K562 (cell line): ENCODE measurements around the gene INPP5D. TPM values are rescaled to one million over a fixed set of nuclear protein-coding genes. Genes with fewer than 3 reads are reported as not detected.
A peak's percentile ranks its signal among the peaks of the same experiment; 100 is the strongest.

Source experiments
- ELF2 ChIP-seq: fragments of 250-450 bp; sonication (Bioruptor Pico); IDR thresholded peaks from 2 replicates; pipeline ENCODE4 v1.5.0; 2021; ENCODE audit warnings: mild to moderate bottlenecking
- EP400 ChIP-seq: fragments of 450-650 bp; IDR thresholded peaks from 2 replicates; pipeline ENCODE4 v1.6.1; 2017; ENCODE audit warnings: antibody characterized with exemption, mild to moderate bottlenecking, moderate library complexity
- FIP1L1 ChIP-seq: fragments of 200-400 bp; formaldehyde crosslinking; IDR thresholded peaks from 2 replicates; pipeline ENCODE4 v1.6.1; 2018; ENCODE audit warnings: mild to moderate bottlenecking, low read depth, low read length; ENCODE audit not compliant: poor library complexity, severe bottlenecking
- FOXJ2 ChIP-seq: fragments of 200-800 bp; sonication (Bioruptor generic); IDR thresholded peaks from 2 replicates; pipeline ENCODE4 v1.6.1; 2016; ENCODE audit warnings: missing genetic modification characterization, missing compliant biosample characterization
- HNRNPK ChIP-seq: fragments of 200-400 bp; formaldehyde crosslinking; IDR thresholded peaks from one replicate; pipeline ENCODE4 v1.6.1; 2018; ENCODE audit warnings: mild to moderate bottlenecking, low read depth, low read length; ENCODE audit not compliant: poor library complexity, severe bottlenecking
- L3MBTL2 ChIP-seq: fragments of 450-650 bp; IDR thresholded peaks from 2 replicates; pipeline ENCODE4 v1.6.1; 2016; ENCODE audit warnings: mild to moderate bottlenecking, moderate library complexity
- NR1H2 ChIP-seq: sonication (generic); formaldehyde crosslinking; IDR thresholded peaks from 2 replicates; pipeline ENCODE4 v1.4.0; 2020; ENCODE audit warnings: mild to moderate bottlenecking, missing genetic modification reagents
- PYGO2 ChIP-seq: fragments of 450-650 bp; IDR thresholded peaks from 2 replicates; pipeline ENCODE4 v1.6.1; 2016; ENCODE audit warnings: mild to moderate bottlenecking, missing genetic modification characterization, moderate library complexity, missing compliant biosample characterization
- TRIM24 ChIP-seq, 2 experiments: fragments of 450-650 bp; IDR thresholded peaks; 2 replicates each; pipeline ENCODE4 v1.6.1; 2016
- TRIM28 ChIP-seq: fragments of 450-650 bp; IDR thresholded peaks from 2 replicates; pipeline ENCODE4 v1.6.1; 2017
- ZBTB17 ChIP-seq: fragments of 450-650 bp; formaldehyde crosslinking; IDR thresholded peaks from 2 replicates; pipeline ENCODE4 v1.4.0; 2020; ENCODE audit warnings: mild to moderate bottlenecking
- ZNF146 ChIP-seq: IDR thresholded peaks from one replicate; pipeline ENCODE4 v1.6.1; 2018; ENCODE audit warnings: missing compliant biosample characterization; ENCODE audit not compliant: unreplicated experiment
- ZNF436 ChIP-seq: fragments of 250-450, 450-650 bp; sonication (Bioruptor Pico); formaldehyde crosslinking; IDR thresholded peaks from 2 replicates; pipeline ENCODE4 v1.7.0; 2020; ENCODE audit warnings: mild to moderate bottlenecking
- ZSCAN29 ChIP-seq: fragments of 450-650 bp; IDR thresholded peaks from 2 replicates; pipeline ENCODE4 v1.6.1; 2017
- polyA plus RNA-seq, 8 experiments: library from polyadenylated mRNA; depleted of rRNA in 4 of 8; stranded (reverse) in 5 of 8; unstranded in 3 of 8; fragments of >200 nt; fragmentation: Nextera tagmentation in 2 of 8; fragmentation: Illumina TruSeq in 1 of 8; extraction: Ambion mirVana in 2 of 8; extraction: Trizol in 1 of 8; gene quantifications; 2 replicates each; pipeline versions ENCODE4 v1.2.1 to v1.2.3, GENCODE V29; 2011 to 2014; ENCODE audit warnings: inconsistent platforms in 1 of 8, missing spikeins in 1 of 8
- total RNA-seq, 7 experiments: library from RNA; depleted of rRNA in 6 of 7; stranded (reverse); fragments of >200 nt in 6 of 7; fragmentation: Illumina TruSeq in 2 of 7; extraction: Trizol in 2 of 7; gene quantifications; 2 replicates each; pipeline versions ENCODE4 v1.2.1 to v1.2.3, GENCODE V29; 2011 to 2021; ENCODE audit warnings: low replicate concordance in 1 of 7
- TF ChIP-seq, protein P1 (sequence below): fragments of 450-650 bp; IDR thresholded peaks from 2 replicates; pipeline ENCODE4 v1.6.1; 2016; ENCODE audit warnings: antibody characterized with exemption
- TF ChIP-seq, protein P2 (sequence below): sonication (generic); formaldehyde crosslinking; IDR thresholded peaks from 2 replicates; pipeline ENCODE4 v1.8.1; 2023; ENCODE audit warnings: mild to moderate bottlenecking, missing genetic modification reagents
- TF ChIP-seq, protein P3 (sequence below): fragments of 250-450 bp; sonication (Bioruptor Pico); IDR thresholded peaks from 2 replicates; pipeline ENCODE4 v1.5.0; 2021
- TF ChIP-seq, protein P4 (sequence below): IDR thresholded peaks from 2 replicates; pipeline ENCODE4 v1.6.1; 2014; ENCODE audit warnings: antibody characterized with exemption
- TF ChIP-seq, protein P5 (sequence below): fragments of 250-450 bp; sonication (Bioruptor Pico); IDR thresholded peaks from 2 replicates; pipeline ENCODE4 v1.4.0; 2020; ENCODE audit warnings: mild to moderate bottlenecking, moderate library complexity

The INPP5D gene
- total and polyA plus RNA-seq, 9 of the 15 experiments (the other 6 are each of a cell fraction or from before 2014, with no cell fraction given) = 0.55 to 6.2 (median 2.2) TPM

DNA sequence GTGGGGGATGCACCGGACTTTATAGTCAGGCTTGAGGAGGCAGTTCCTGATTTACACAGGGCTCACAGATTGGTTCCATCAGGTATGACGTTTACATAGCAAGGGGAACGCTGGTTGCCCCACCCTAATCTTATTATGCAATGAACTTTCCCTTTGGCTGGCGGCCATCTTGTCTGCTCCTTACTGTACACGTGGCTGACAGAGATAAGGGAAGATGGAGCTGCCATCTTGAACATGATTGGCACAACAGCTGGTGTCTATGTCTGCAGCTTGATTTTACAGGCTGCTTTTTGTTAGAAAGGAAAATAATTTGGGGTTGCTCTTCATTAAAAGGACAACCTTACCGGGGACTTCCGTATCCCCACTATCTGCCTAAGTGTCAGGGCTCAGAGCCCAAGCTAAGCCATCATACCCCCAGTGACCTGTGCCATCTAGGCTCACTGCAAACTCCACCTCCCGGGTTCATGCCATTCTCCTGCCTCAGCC is 157.8 kb downstream of the INPP5D start (continued):
- TF ChIP-seq, protein P1, sequence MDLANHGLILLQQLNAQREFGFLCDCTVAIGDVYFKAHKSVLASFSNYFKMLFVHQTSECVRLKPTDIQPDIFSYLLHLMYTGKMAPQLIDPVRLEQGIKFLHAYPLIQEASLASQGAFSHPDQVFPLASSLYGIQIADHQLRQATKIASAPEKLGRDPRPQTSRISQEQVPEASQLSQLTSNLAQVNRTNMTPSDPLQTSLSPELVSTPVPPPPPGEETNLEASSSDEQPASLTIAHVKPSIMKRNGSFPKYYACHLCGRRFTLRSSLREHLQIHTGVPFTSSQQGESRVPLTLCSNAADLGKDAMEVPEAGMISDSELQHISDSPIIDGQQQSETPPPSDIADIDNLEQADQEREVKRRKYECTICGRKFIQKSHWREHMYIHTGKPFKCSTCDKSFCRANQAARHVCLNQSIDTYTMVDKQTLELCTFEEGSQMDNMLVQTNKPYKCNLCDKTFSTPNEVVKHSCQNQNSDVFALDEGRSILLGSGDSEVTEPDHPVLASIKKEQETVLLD = no peak
- TF ChIP-seq ZBTB17 (CRISPR knock-in tag) = 0 out of 2 replicates have a peak, but pooled peaks have one; percentile 36
- TF ChIP-seq ELF2 (CRISPR knock-in tag) = no peak
- 0 out of 2 replicates have a peak, but pooled peaks have one; percentile 52 for TF ChIP-seq PYGO2 (tag)
- TF ChIP-seq L3MBTL2 = peak; percentile 72
- TF ChIP-seq FOXJ2 (tag) = no peak
- no peak for TF ChIP-seq HNRNPK
- TF ChIP-seq TRIM28 = no peak
- no peak for TF ChIP-seq ZNF146 (CRISPR knock-in tag)
- TF ChIP-seq, protein P2, sequence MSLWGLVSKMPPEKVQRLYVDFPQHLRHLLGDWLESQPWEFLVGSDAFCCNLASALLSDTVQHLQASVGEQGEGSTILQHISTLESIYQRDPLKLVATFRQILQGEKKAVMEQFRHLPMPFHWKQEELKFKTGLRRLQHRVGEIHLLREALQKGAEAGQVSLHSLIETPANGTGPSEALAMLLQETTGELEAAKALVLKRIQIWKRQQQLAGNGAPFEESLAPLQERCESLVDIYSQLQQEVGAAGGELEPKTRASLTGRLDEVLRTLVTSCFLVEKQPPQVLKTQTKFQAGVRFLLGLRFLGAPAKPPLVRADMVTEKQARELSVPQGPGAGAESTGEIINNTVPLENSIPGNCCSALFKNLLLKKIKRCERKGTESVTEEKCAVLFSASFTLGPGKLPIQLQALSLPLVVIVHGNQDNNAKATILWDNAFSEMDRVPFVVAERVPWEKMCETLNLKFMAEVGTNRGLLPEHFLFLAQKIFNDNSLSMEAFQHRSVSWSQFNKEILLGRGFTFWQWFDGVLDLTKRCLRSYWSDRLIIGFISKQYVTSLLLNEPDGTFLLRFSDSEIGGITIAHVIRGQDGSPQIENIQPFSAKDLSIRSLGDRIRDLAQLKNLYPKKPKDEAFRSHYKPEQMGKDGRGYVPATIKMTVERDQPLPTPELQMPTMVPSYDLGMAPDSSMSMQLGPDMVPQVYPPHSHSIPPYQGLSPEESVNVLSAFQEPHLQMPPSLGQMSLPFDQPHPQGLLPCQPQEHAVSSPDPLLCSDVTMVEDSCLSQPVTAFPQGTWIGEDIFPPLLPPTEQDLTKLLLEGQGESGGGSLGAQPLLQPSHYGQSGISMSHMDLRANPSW (CRISPR knock-in tag) = no peak
- peak; percentile 86 for TF ChIP-seq EP400
- TF ChIP-seq, protein P3, sequence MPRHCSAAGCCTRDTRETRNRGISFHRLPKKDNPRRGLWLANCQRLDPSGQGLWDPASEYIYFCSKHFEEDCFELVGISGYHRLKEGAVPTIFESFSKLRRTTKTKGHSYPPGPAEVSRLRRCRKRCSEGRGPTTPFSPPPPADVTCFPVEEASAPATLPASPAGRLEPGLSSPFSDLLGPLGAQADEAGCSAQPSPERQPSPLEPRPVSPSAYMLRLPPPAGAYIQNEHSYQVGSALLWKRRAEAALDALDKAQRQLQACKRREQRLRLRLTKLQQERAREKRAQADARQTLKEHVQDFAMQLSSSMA (CRISPR knock-in tag) = no peak
- no peak for TF ChIP-seq FIP1L1
- TF ChIP-seq, protein P4, sequence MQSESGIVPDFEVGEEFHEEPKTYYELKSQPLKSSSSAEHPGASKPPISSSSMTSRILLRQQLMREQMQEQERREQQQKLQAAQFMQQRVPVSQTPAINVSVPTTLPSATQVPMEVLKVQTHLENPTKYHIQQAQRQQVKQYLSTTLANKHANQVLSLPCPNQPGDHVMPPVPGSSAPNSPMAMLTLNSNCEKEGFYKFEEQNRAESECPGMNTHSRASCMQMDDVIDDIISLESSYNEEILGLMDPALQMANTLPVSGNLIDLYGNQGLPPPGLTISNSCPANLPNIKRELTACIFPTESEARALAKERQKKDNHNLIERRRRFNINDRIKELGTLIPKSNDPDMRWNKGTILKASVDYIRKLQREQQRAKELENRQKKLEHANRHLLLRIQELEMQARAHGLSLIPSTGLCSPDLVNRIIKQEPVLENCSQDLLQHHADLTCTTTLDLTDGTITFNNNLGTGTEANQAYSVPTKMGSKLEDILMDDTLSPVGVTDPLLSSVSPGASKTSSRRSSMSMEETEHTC = no peak
- TF ChIP-seq ZSCAN29 = no peak
- TF ChIP-seq, protein P5, sequence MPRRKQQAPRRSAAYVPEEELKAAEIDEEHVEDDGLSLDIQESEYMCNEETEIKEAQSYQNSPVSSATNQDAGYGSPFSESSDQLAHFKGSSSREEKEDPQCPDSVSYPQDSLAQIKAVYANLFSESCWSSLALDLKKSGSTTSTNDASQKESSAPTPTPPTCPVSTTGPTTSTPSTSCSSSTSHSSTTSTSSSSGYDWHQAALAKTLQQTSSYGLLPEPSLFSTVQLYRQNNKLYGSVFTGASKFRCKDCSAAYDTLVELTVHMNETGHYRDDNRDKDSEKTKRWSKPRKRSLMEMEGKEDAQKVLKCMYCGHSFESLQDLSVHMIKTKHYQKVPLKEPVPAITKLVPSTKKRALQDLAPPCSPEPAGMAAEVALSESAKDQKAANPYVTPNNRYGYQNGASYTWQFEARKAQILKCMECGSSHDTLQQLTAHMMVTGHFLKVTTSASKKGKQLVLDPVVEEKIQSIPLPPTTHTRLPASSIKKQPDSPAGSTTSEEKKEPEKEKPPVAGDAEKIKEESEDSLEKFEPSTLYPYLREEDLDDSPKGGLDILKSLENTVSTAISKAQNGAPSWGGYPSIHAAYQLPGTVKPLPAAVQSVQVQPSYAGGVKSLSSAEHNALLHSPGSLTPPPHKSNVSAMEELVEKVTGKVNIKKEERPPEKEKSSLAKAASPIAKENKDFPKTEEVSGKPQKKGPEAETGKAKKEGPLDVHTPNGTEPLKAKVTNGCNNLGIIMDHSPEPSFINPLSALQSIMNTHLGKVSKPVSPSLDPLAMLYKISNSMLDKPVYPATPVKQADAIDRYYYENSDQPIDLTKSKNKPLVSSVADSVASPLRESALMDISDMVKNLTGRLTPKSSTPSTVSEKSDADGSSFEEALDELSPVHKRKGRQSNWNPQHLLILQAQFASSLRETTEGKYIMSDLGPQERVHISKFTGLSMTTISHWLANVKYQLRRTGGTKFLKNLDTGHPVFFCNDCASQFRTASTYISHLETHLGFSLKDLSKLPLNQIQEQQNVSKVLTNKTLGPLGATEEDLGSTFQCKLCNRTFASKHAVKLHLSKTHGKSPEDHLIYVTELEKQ (CRISPR knock-in tag) = peak; percentile 56; the same call in 1 of the 2 replicates
- TF ChIP-seq TRIM24 (IDR thresholded peaks at IDR 0.05) = peak; percentile 56 to 64; a peak in 3 of 4 replicates
- no peak for TF ChIP-seq ZNF436 (CRISPR knock-in tag)
- no peak for TF ChIP-seq NR1H2
